ENCODE results near the gene ITIH5. TPM values are rescaled to one million over a fixed set of nuclear protein-coding genes. Genes with fewer than 3 reads are reported as not detected.

The ITIH5 gene
- total RNA-seq (2022; extraction: Qiagen RNA extraction): 0.03 to 0.12 TPM (median 0.10 TPM) in 5 replicates

GRCh38 chr10:7666253-7667023, at the start of gene ITIH5:
TSS of gene ITIH5 (minus strand) at chr10:7666966. CDS start at chr10:7666892, 74 bp downstream.

GRCh38 chr10:7703140-7703539, 36.4 kb upstream of the ITIH5 start, which contains the start of gene ITIH2:
TSS of gene ITIH2 (plus strand) at chr10:7703316. CDS start at chr10:7703435, 119 bp downstream.

Other genes starting within 250 kb of the ITIH5 start
- 0.23 to 0.31 TPM (median 0.28 TPM) in 5 replicates for gene ITIH2, start 36.4 kb upstream of the ITIH5 start, total RNA-seq (2022; extraction: Qiagen RNA extraction)
- 11.4 to 14.1 TPM (median 13.8 TPM) in 5 replicates for gene KIN, start 121.0 kb upstream of the ITIH5 start, total RNA-seq (2022; extraction: Qiagen RNA extraction)
- gene ATP5F1C, start 121.2 kb upstream of the ITIH5 start, total RNA-seq (2022; extraction: Qiagen RNA extraction): 267 to 346 TPM (median 298 TPM) in 5 replicates
- gene TAF3, start 151.5 kb upstream of the ITIH5 start, total RNA-seq (2022; extraction: Qiagen RNA extraction): 6.7 to 7.4 TPM (median 7.1 TPM) in 5 replicates

All from A549 treated with Mapracorat at 1 μM for 4 hours (cell line).